OCI-LY7 (cell line): Measurements from ENCODE around the gene CEP83.

Source experiments
- EZH2phosphoT487 ChIP-seq: fragments of 200-600 bp; sonication (generic); IDR thresholded peaks from 2 replicates; pipeline ENCODE4 v1.6.1; 2018; ENCODE audit warnings: low read depth, borderline replicate concordance, mild to moderate bottlenecking, mixed run types, antibody characterized with exemption, low read length, moderate library complexity, mixed read lengths
- TF ChIP-seq, protein P1 (sequence below): fragments of 200-600 bp; sonication (generic); conservative IDR thresholded peaks from 2 replicates; pipeline ENCODE4 v1.5.1; 2014; ENCODE audit warnings: mild to moderate bottlenecking, antibody characterized with exemption, low read length, moderate library complexity, mixed read lengths

- TF ChIP-seq, protein P1, sequence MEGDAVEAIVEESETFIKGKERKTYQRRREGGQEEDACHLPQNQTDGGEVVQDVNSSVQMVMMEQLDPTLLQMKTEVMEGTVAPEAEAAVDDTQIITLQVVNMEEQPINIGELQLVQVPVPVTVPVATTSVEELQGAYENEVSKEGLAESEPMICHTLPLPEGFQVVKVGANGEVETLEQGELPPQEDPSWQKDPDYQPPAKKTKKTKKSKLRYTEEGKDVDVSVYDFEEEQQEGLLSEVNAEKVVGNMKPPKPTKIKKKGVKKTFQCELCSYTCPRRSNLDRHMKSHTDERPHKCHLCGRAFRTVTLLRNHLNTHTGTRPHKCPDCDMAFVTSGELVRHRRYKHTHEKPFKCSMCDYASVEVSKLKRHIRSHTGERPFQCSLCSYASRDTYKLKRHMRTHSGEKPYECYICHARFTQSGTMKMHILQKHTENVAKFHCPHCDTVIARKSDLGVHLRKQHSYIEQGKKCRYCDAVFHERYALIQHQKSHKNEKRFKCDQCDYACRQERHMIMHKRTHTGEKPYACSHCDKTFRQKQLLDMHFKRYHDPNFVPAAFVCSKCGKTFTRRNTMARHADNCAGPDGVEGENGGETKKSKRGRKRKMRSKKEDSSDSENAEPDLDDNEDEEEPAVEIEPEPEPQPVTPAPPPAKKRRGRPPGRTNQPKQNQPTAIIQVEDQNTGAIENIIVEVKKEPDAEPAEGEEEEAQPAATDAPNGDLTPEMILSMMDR: no peak
- no peak for TF ChIP-seq EZH2phosphoT487
Measured at GRCh38 chr12:94437303-94437702, 22.4 kb downstream of the CEP83 start.
